ENCODE measurements around the gene OPCML. TPM values are rescaled to one million over a fixed set of nuclear protein-coding genes. Genes with fewer than 3 reads are reported as not detected.

OPCML gene
- total and polyA plus RNA-seq, 2 donors from 2014 or later = 0.77 to 1.1 TPM

DNA sequence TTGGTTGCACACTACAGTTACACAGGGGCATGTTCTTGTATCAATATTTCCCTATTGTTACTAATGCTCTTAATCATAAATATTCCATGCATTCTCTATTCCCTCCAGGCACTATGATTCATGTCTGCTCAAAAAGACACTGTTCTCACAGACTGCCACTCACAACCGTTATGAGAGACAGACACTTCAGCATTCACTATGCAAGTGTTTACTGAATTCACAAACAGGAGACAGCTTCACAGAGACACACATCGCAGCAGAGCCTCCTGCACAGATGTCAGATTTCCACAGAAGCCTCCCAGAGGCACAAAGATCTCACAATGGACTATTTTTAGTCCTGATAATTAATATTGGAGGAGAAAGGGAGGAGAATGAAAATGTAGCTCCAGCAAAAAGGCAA lies 930.4 kb downstream of the OPCML start:
- intact Hi-C loops (cut with DNase I) = no loop called here
- Histone ChIP-seq H3K4me3 (ENCODE audit: low read length in 3 of 3) (no peak overlapping the region), H3K9me3 (ENCODE audit: control insufficient read depth in 2 of 3, insufficient read depth in 1 of 3, low read length in 3 of 3) (no peaks in the 10 kb centered on the region), H3K27me3 (ENCODE audit: control insufficient read depth, insufficient read depth, low read length) (no peaks in the 10 kb centered on the region), H3K27ac (ENCODE audit: low read depth in 2 of 2, low read length in 2 of 2) (no peak overlapping the region), H3K36me3 (ENCODE audit: control insufficient read depth in 2 of 3, insufficient read depth in 3 of 3, low read length in 3 of 3) (no peaks in the 10 kb centered on the region), H3K4me1 (ENCODE audit: control insufficient read depth in 2 of 3, insufficient read depth in 2 of 3, low read depth in 1 of 3, low read length in 3 of 3) (no peaks in the 10 kb centered on the region), H3K9ac (ENCODE audit: low read length in 3 of 3) (no peak overlapping the region)
- TF ChIP-seq, protein P1, sequence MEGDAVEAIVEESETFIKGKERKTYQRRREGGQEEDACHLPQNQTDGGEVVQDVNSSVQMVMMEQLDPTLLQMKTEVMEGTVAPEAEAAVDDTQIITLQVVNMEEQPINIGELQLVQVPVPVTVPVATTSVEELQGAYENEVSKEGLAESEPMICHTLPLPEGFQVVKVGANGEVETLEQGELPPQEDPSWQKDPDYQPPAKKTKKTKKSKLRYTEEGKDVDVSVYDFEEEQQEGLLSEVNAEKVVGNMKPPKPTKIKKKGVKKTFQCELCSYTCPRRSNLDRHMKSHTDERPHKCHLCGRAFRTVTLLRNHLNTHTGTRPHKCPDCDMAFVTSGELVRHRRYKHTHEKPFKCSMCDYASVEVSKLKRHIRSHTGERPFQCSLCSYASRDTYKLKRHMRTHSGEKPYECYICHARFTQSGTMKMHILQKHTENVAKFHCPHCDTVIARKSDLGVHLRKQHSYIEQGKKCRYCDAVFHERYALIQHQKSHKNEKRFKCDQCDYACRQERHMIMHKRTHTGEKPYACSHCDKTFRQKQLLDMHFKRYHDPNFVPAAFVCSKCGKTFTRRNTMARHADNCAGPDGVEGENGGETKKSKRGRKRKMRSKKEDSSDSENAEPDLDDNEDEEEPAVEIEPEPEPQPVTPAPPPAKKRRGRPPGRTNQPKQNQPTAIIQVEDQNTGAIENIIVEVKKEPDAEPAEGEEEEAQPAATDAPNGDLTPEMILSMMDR (IDR thresholded peaks at IDR 0.05; ENCODE audit: borderline replicate concordance, extremely low read depth, insufficient read depth) = no peak
- FAIRE-seq = no peak
- DNase-seq = no peak

DNA sequence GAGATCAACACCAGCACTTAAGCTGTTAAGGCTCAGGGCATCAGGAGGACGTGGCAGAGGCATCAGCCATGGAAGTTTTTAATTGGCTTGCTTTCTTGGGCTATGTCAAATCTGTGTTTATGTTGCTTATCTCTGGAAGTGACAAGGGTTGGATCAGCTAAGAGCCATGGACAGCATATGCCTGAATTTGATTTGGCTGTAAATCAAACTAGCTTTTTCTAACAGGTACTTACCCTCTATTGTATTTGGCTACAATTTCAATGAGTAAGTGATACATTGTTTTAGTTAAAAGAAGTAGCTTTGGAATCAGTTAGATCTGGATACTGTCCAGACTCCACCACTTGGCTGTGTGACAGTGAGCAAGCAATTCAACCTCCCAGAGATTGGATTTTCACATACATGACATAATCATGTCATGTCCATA lies 936.6 kb downstream of the OPCML start:
- no peak overlapping the region for H3K4me3 ChIP-seq (ENCODE audit: low read length in 3 of 3)
- H3K9me3 ChIP-seq (ENCODE audit: control insufficient read depth in 2 of 3, insufficient read depth in 1 of 3, low read length in 3 of 3) = no peaks in the 10 kb centered on the region
- TF ChIP-seq, protein P1 (IDR thresholded peaks at IDR 0.05; ENCODE audit: borderline replicate concordance, extremely low read depth, insufficient read depth) = no peak
- intact Hi-C loops (cut with DNase I) = no loop called here
- H3K27ac ChIP-seq (ENCODE audit: low read depth in 2 of 2, low read length in 2 of 2) = no peak overlapping the region
- H3K9ac ChIP-seq (ENCODE audit: low read length in 3 of 3) = no peak overlapping the region
- no peaks in the 10 kb centered on the region for H3K4me1 ChIP-seq (ENCODE audit: control insufficient read depth in 2 of 3, insufficient read depth in 2 of 3, low read depth in 1 of 3, low read length in 3 of 3)
- DNase-seq (no peak), FAIRE-seq (no peak)
- no peaks in the 10 kb centered on the region for H3K27me3 ChIP-seq (ENCODE audit: control insufficient read depth, insufficient read depth, low read length)
- H3K36me3 ChIP-seq (ENCODE audit: control insufficient read depth in 2 of 3, insufficient read depth in 3 of 3, low read length in 3 of 3) = no peaks in the 10 kb centered on the region

DNA sequence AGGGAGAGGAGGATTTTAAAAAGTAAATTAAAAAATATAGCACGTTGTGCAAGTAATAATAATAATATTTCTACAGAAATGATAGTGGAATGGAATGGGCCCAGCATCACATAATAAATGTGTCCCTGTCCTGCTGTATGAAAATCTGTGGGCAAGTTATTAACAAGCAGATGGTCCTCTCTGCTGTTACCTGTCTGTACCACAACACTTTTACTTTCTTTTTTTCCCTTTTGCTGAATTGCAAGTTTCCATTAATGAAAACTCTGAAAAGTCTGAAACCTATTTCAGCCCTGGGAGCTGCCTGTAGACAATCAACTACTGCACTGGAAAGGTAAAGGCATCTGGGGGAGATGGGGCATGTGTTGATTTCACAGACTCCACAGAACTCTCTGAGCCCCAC lies 937.1 kb downstream of the OPCML start:
- H3K9ac ChIP-seq (ENCODE audit: low read length in 3 of 3) = no peak overlapping the region
- DNase-seq (no peak), FAIRE-seq (no peak)
- H3K27ac ChIP-seq (ENCODE audit: low read depth in 2 of 2, low read length in 2 of 2) = no peak overlapping the region
- no peaks in the 10 kb centered on the region for H3K36me3 ChIP-seq (ENCODE audit: control insufficient read depth in 2 of 3, insufficient read depth in 3 of 3, low read length in 3 of 3)
- no peaks in the 10 kb centered on the region for H3K9me3 ChIP-seq (ENCODE audit: control insufficient read depth in 2 of 3, insufficient read depth in 1 of 3, low read length in 3 of 3)
- no peaks in the 10 kb centered on the region for H3K27me3 ChIP-seq (ENCODE audit: control insufficient read depth, insufficient read depth, low read length)
- intact Hi-C loops (cut with DNase I) = no loop called here
- H3K4me3 ChIP-seq (ENCODE audit: low read length in 3 of 3) = no peak overlapping the region
- no peaks in the 10 kb centered on the region for H3K4me1 ChIP-seq (ENCODE audit: control insufficient read depth in 2 of 3, insufficient read depth in 2 of 3, low read depth in 1 of 3, low read length in 3 of 3)
- TF ChIP-seq, protein P1 (IDR thresholded peaks at IDR 0.05; ENCODE audit: borderline replicate concordance, extremely low read depth, insufficient read depth) = no peak

DNA sequence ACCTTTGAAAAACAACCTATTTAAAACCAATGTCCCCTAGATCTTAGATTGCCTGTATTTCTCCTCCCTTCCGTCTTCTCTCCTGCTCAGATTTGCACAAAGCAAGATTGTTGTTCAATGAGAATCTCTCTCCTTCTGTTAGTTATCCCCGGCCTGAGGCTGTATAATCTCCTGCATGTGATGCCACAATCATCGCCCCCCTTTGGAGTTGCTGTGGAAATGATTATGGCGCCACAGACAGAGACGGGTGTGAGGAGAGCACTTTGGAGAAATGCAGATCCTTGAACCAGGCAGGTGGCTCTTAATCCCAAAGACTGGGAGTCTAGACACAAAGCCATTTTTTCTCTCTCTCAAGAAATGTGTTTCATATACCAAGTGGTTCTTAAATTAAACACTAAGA lies 941.3 kb downstream of the OPCML start:
- no peak overlapping the region for H3K4me3 ChIP-seq (ENCODE audit: low read length in 3 of 3)
- H3K9ac ChIP-seq (ENCODE audit: low read length in 3 of 3) = no peak overlapping the region
- no peak for DNase-seq
- TF ChIP-seq, protein P1 (IDR thresholded peaks at IDR 0.05; ENCODE audit: borderline replicate concordance, extremely low read depth, insufficient read depth) = no peak
- no peaks in the 10 kb centered on the region for H3K9me3 ChIP-seq (ENCODE audit: control insufficient read depth in 2 of 3, insufficient read depth in 1 of 3, low read length in 3 of 3)
- intact Hi-C loops (cut with DNase I) = no loop called here
- no peak for FAIRE-seq
- no peaks in the 10 kb centered on the region for H3K36me3 ChIP-seq (ENCODE audit: control insufficient read depth in 2 of 3, insufficient read depth in 3 of 3, low read length in 3 of 3)
- H3K27me3 ChIP-seq (ENCODE audit: control insufficient read depth, insufficient read depth, low read length) = no peaks in the 10 kb centered on the region
- no peaks in the 10 kb centered on the region for H3K4me1 ChIP-seq (ENCODE audit: control insufficient read depth in 2 of 3, insufficient read depth in 2 of 3, low read depth in 1 of 3, low read length in 3 of 3)
- H3K27ac ChIP-seq (ENCODE audit: low read depth in 2 of 2, low read length in 2 of 2) = no peak overlapping the region

Data from kidney (tissue), 14 donors.